Kidney epithelial cell (primary cell): ENCODE data around the gene NCMAP. TPM values are rescaled to one million over a fixed set of nuclear protein-coding genes. Genes with fewer than 3 reads are reported as not detected.

Experiments used
- DNase-seq: peaks from one replicate; pipeline ENCODE4 v3.0.0-alpha.2; 2010; ENCODE audit warnings: low read depth
- H3K27me3 ChIP-seq: 2 replicates; pipeline ENCODE4 v1.6.0; 2011; ENCODE audit warnings: low read length; ENCODE audit not compliant: control insufficient read depth, insufficient read depth
- H3K36me3 ChIP-seq: 2 replicates; pipeline ENCODE4 v1.5.1; 2011; ENCODE audit warnings: low read length; ENCODE audit not compliant: control insufficient read depth, insufficient read depth
- H3K4me3 ChIP-seq: 2 replicates; pipeline ENCODE4 v1.5.1; 2011; ENCODE audit warnings: low read depth, mild to moderate bottlenecking, control low read depth, low read length
- CTCF ChIP-seq: IDR thresholded peaks from 2 replicates; pipeline ENCODE4 v1.5.1; 2011; ENCODE audit warnings: mild to moderate bottlenecking, moderate library complexity, low read length, control low read depth, inconsistent platforms; ENCODE audit not compliant: insufficient read depth, poor library complexity, severe bottlenecking
- total RNA-seq: library from RNA; depleted of rRNA; stranded (reverse); fragments of >200 nt; gene quantifications from 2 replicates; pipeline ENCODE4 v1.2.3, GENCODE V29; 2015

The NCMAP gene
- total RNA-seq, 1 donor from 2014 or later, result 1.5 TPM

- Histone ChIP-seq H3K4me3 (peak overlapping the region; percentile 91), H3K36me3 (no peaks in the 10 kb centered on the region), H3K27me3 (no peaks in the 10 kb centered on the region)
- DNase-seq, result no peak
- no peak for TF ChIP-seq CTCF
These were observed 88.2 kb downstream of the NCMAP start for GRCh38 chr1:24644100-24644384.

- DNase-seq, result no peak
- no peak overlapping the region for H3K4me3 ChIP-seq
- no peaks in the 10 kb centered on the region for H3K36me3 ChIP-seq
- H3K27me3 ChIP-seq, result no peaks in the 10 kb centered on the region
- TF ChIP-seq CTCF, result no peak
These were observed 93.0 kb downstream of the NCMAP start for GRCh38 chr1:24648919-24649318.

GRCh38 chr1:24652382-24652781 lies 96.5 kb downstream of the NCMAP start:
- DNase-seq, result no peak
- Histone ChIP-seq H3K4me3 (no peak overlapping the region), H3K36me3 (no peaks in the 10 kb centered on the region), H3K27me3 (no peaks in the 10 kb centered on the region)
- no peak for TF ChIP-seq CTCF

- Histone ChIP-seq H3K36me3 (no peaks in the 10 kb centered on the region), H3K27me3 (no peaks in the 10 kb centered on the region), H3K4me3 (no peak overlapping the region)
- DNase-seq, result no peak
- no peak for TF ChIP-seq CTCF
These were observed 98.1 kb downstream of the NCMAP start for GRCh38 chr1:24654010-24654409.

GRCh38 chr1:24656046-24656445 lies 100.2 kb downstream of the NCMAP start:
- Histone ChIP-seq H3K36me3 (no peaks in the 10 kb centered on the region), H3K27me3 (no peaks in the 10 kb centered on the region), H3K4me3 (no peak overlapping the region)
- DNase-seq, result no peak
- no peak for TF ChIP-seq CTCF

GRCh38 chr1:24657781-24658180 lies 101.9 kb downstream of the NCMAP start:
- no peak for TF ChIP-seq CTCF

More at GRCh38 chr1:24657781-24658180, 101.9 kb downstream of the NCMAP start:
- Histone ChIP-seq H3K4me3 (no peak overlapping the region), H3K27me3 (no peaks in the 10 kb centered on the region), H3K36me3 (no peaks in the 10 kb centered on the region)
- no peak for DNase-seq
